K562 (cell line): ENCODE results near the gene AANAT. TPM values are rescaled to one million over a fixed set of nuclear protein-coding genes. Genes with fewer than 3 reads are reported as not detected.

Experiments
- ATAC-seq: fragments of 200-7000 bp; cut with Tn5 transposase; 3 replicates; pipeline ENCODE4 v1.9.1; 2020; ENCODE audit warnings: moderate library complexity
- BruUV-seq: library from RNA; stranded (reverse); fragments of 400-500 nt; replicated peaks from 2 replicates; lab custom pipeline; 2021; lab: Mats Ljungman, UMichigan
- CTCF ChIA-PET: fragments of 300-600 bp; formaldehyde crosslinking; extraction: SDS; loops from one replicate; lab custom pipeline; 2021; ENCODE audit warnings: low intra/inter-chr PET ratio; lab: Yijun Ruan, JAX
- POLR2A ChIA-PET: fragments of 300-600, 350-650 bp; sonication (Branson Sonifier 250); formaldehyde crosslinking; extraction: SDS; loops from one replicate; lab custom pipeline; 2021; ENCODE audit warnings: antibody characterized with exemption, inconsistent platforms; lab: Yijun Ruan, JAX
- DNase-seq, 4 experiments: peaks; one replicate each; pipeline versions ENCODE4 v3.0.0 to v3.0.0-alpha.2; 2011 to 2018; ENCODE audit warnings: low spot score in 3 of 4, mixed read lengths in 3 of 4; ENCODE audit errors: extremely low read depth in 1 of 4
- FAIRE-seq: peaks from 2 replicates; lab custom pipeline; 2011; peaks lifted over from hg19 to GRCh38; lab: Jason Lieb, UNC
- H2AFZ ChIP-seq: 2 replicates; pipeline ENCODE4 v1.6.0; 2011; ENCODE audit warnings: low read depth, low read length, control low read depth, inconsistent platforms
- H3K27ac ChIP-seq: fragments of 200-600 bp; 3 replicates; pipeline ENCODE4 v1.8.0; 2011; ENCODE audit warnings: low read depth, mild to moderate bottlenecking, control low read depth, inconsistent platforms, low read length, moderate library complexity, mixed read lengths; ENCODE audit errors: extremely low read depth
- H3K27me3 ChIP-seq, 2 experiments: fragments of 300-600 bp in 1 of 2; 2 replicates in 1 of 2; 3 replicates in 1 of 2; pipeline versions ENCODE4 v1.6.0 to v1.8.0; 2011; ENCODE audit warnings: inconsistent platforms in 2 of 2, low read length in 2 of 2, mild to moderate bottlenecking in 1 of 2, mixed read lengths in 1 of 2, moderate library complexity in 1 of 2; ENCODE audit not compliant: control insufficient read depth in 2 of 2, insufficient read depth in 2 of 2
- H3K36me3 ChIP-seq: fragments of 300-600 bp; 3 replicates; pipeline ENCODE4 v1.8.0; 2011; ENCODE audit warnings: mild to moderate bottlenecking, low read length, inconsistent platforms; ENCODE audit not compliant: control insufficient read depth, insufficient read depth
- H3K4me1 ChIP-seq, 2 experiments: fragments of 200-600 bp in 1 of 2; replicated peaks in 1 of 2; 2 replicates in 1 of 2; 3 replicates in 1 of 2; pipeline versions ENCODE4 v1.5.1 to v1.8.0; 2011; ENCODE audit warnings: inconsistent platforms in 2 of 2, low read length in 2 of 2, mild to moderate bottlenecking in 1 of 2, mixed read lengths in 1 of 2, moderate library complexity in 1 of 2; ENCODE audit not compliant: control insufficient read depth in 2 of 2, insufficient read depth in 2 of 2
- H3K4me2 ChIP-seq: 2 replicates; pipeline ENCODE4 v1.6.1; 2011; ENCODE audit warnings: low read length, control low read depth, inconsistent platforms, mixed read lengths; ENCODE audit not compliant: insufficient read depth
- H3K4me3 ChIP-seq: fragments of 200-600 bp; sonication (generic), shearing (Covaris generic); 2 replicates; pipeline ENCODE4 v1.5.1; 2016; ENCODE audit warnings: control low read depth, inconsistent platforms
- H3K79me2 ChIP-seq: fragments of 200-600 bp; 3 replicates; pipeline ENCODE4 v1.8.0; 2011; ENCODE audit warnings: low read length, inconsistent platforms; ENCODE audit not compliant: control insufficient read depth, insufficient read depth
- H3K9ac ChIP-seq, 2 experiments: 2 replicates each; pipeline versions ENCODE4 v1.6.0 to v1.6.1; 2011; ENCODE audit warnings: low read depth in 2 of 2, low read length in 2 of 2, control low read depth in 1 of 2, inconsistent platforms in 1 of 2, mild to moderate bottlenecking in 1 of 2, mixed read lengths in 1 of 2; ENCODE audit not compliant: insufficient read depth in 1 of 2
- H3K9me1 ChIP-seq: one replicate; pipeline ENCODE4 v1.6.0; 2011; ENCODE audit warnings: inconsistent platforms, mild to moderate bottlenecking, low read length, moderate library complexity; ENCODE audit not compliant: control insufficient read depth, insufficient read depth
- H3K9me3 ChIP-seq: replicated peaks from 2 replicates; pipeline ENCODE4 v1.5.1; 2011; ENCODE audit warnings: low read depth, low read length, inconsistent platforms; ENCODE audit not compliant: control insufficient read depth, insufficient read depth
- H4K20me1 ChIP-seq: replicated peaks from 2 replicates; pipeline ENCODE4 v1.6.1; 2011; ENCODE audit warnings: low read length, inconsistent platforms, mixed read lengths; ENCODE audit not compliant: control insufficient read depth, insufficient read depth
- E2F6 ChIP-seq, 2 experiments: IDR thresholded peaks; 2 replicates each; pipeline ENCODE4 v1.6.1; 2011; ENCODE audit warnings: borderline replicate concordance in 1 of 2, control low read depth in 1 of 2, low read depth in 1 of 2, low read length in 1 of 2, mild to moderate bottlenecking in 1 of 2, mixed read lengths in 1 of 2, moderate library complexity in 1 of 2; ENCODE audit not compliant: insufficient read depth in 1 of 2, insufficient read length in 1 of 2, poor library complexity in 1 of 2, severe bottlenecking in 1 of 2; ENCODE audit errors: extremely low read depth in 1 of 2
- MAFK ChIP-seq: IDR thresholded peaks from 2 replicates; pipeline ENCODE4 v1.6.1; 2011; ENCODE audit warnings: low read length, improper control_type of control experiment
- MITF ChIP-seq: IDR thresholded peaks from 2 replicates; pipeline ENCODE4 v1.6.1; 2014; ENCODE audit warnings: antibody characterized with exemption
- SMAD2 ChIP-seq: fragments of 150-350 bp; IDR thresholded peaks from 2 replicates; pipeline ENCODE4 v1.6.1; 2014; ENCODE audit warnings: low read depth, mild to moderate bottlenecking, low read length
- SNRNP70 ChIP-seq: fragments of 200-400 bp; formaldehyde crosslinking; optimal IDR thresholded peaks from 2 replicates; pipeline ENCODE3; 2017; ENCODE audit warnings: low read depth, low read length
- ZC3H8 ChIP-seq: fragments of 450-650 bp; IDR thresholded peaks from 2 replicates; pipeline ENCODE4 v1.6.1; 2017
- ZSCAN32 ChIP-seq: fragments of 450-650 bp; formaldehyde crosslinking; IDR thresholded peaks from 2 replicates; pipeline ENCODE4 v1.4.0; 2020; ENCODE audit warnings: mild to moderate bottlenecking, moderate library complexity
- WGBS: fragments of 100-300 bp; shearing (Covaris generic); methylation state at CpG from one replicate; pipeline ENCODE4 v1.1.6; 2016; ENCODE audit warnings: low coverage, mixed read lengths; ENCODE audit not compliant: insufficient coverage; ENCODE audit errors: missing lambda C conversion rate; 5-methylcytosine and 5-hydroxymethylcytosine counted together
- in situ Hi-C: fragments of 300-500 bp; cut with MboI; formaldehyde crosslinking; loops from 4 replicates; pipeline ENCODE4 v1.15.0; 2018; ENCODE audit warnings: inconsistent platforms, mixed read lengths
- intact Hi-C: fragments of 100-400 bp; cut with micrococcal nuclease; formaldehyde crosslinking; loops from 2 replicates; pipeline ENCODE4 v1.14.2; 2022
- polyA plus RNA-seq, 8 experiments: library from polyadenylated mRNA; depleted of rRNA in 4 of 8; stranded (reverse) in 5 of 8; unstranded in 3 of 8; fragments of >200 nt; fragmentation: Nextera tagmentation in 2 of 8; fragmentation: Illumina TruSeq in 1 of 8; extraction: Ambion mirVana in 2 of 8; extraction: Trizol in 1 of 8; gene quantifications; 2 replicates each; pipeline versions ENCODE4 v1.2.1 to v1.2.3, GENCODE V29; 2011 to 2014; ENCODE audit warnings: inconsistent platforms in 1 of 8, missing spikeins in 1 of 8
- total RNA-seq, 7 experiments: library from RNA; depleted of rRNA in 6 of 7; stranded (reverse); fragments of >200 nt in 6 of 7; fragmentation: Illumina TruSeq in 2 of 7; extraction: Trizol in 2 of 7; gene quantifications; 2 replicates each; pipeline versions ENCODE4 v1.2.1 to v1.2.3, GENCODE V29; 2011 to 2021; ENCODE audit warnings: low replicate concordance in 1 of 7

Gene AANAT
- total and polyA plus RNA-seq, 9 of the 15 experiments (the other 6 are each of a cell fraction or from before 2014, with no cell fraction given) = not detected

- no peak for TF ChIP-seq SMAD2
- no peak for TF ChIP-seq ZC3H8
- peak; percentile 82 for TF ChIP-seq MAFK
- TF ChIP-seq ZSCAN32 (CRISPR knock-in tag) = no peak
These were observed 44.4 kb downstream of the AANAT start (continued) for GRCh38 chr17:76511668-76512365.

GRCh38 chr17:76512366-76513305 lies 45.2 kb downstream of the AANAT start:
- Histone ChIP-seq H3K27ac (no peak overlapping the region), H3K4me1 (peaks cover 15% of the 10 kb centered on the region in 2 experiments; a peak in 4 of 5 replicates), H3K4me3 (no peak overlapping the region), H2AFZ (peak overlapping the region; percentile 71), H3K9ac (peak overlapping the region in 1 of 2 experiments; percentile 11; a peak in 1 of 4 replicates), H3K9me1 (no peaks in the 10 kb centered on the region), H3K27me3 (no peaks in the 10 kb centered on the region), H3K4me2 (no peak overlapping the region), H3K9me3 (no peaks in the 10 kb centered on the region), H4K20me1 (no peaks in the 10 kb centered on the region), H3K79me2 (no peaks in the 10 kb centered on the region), H3K36me3 (no peaks in the 10 kb centered on the region)
- ATAC-seq (no peak), DNase-seq (no peak), FAIRE-seq (no peak)
- intact Hi-C loops = no loop called here
- BruUV-seq = no TSS peak
- ChIA-PET POLR2A (interaction anchor here (0.6 to 1.1 kb wide), 6 partner anchors 28 to 128 kb away, joined by 3 to 4 read pairs (median 3); no protein-coding TSS in a partner anchor), CTCF (no interaction called here)
- TF ChIP-seq SNRNP70 = no peak
- TF ChIP-seq E2F6 (IDR thresholded peaks at IDR 0.05; ENCODE audit: borderline replicate concordance in 1 of 2, extremely low read depth in 1 of 2, insufficient read depth in 1 of 2, insufficient read length in 1 of 2, low read depth in 1 of 2, low read length in 1 of 2, poor library complexity in 1 of 2, severe bottlenecking in 1 of 2) = peak in 1 of 2 experiments; percentile 49
- TF ChIP-seq MITF = no peak
- in situ Hi-C loops = no loop called here
- WGBS = 49% methylated on average over 22 of the region's 22 CpGs
